HG03442 (cell line): ENCODE measurements around the gene GMPR2.
"Not testable (repeated sequence)": the region's sequence is repeated elsewhere in the genome, so short reads cannot be mapped to it uniquely, and the experiment has no call there.

Experiments used
- ATAC-seq: cut with Tn5 transposase; IDR thresholded peaks from one replicate; pipeline ENCODE4 v1.9.1; 2021; ENCODE audit warnings: mild to moderate bottlenecking, moderate library complexity; ENCODE audit not compliant: unreplicated experiment

GMPR2 gene

GRCh38 chr14:24198814-24199524, 33.8 kb upstream of the GMPR2 start:
- ATAC-seq = no peak

- not testable (repeated sequence) for ATAC-seq
Measured at GRCh38 chr14:24202538-24202937, 30.2 kb upstream of the GMPR2 start.

- not testable (repeated sequence) for ATAC-seq
Measured at GRCh38 chr14:24203249-24203886, 29.4 kb upstream of the GMPR2 start.

- ATAC-seq = no peak
Measured at GRCh38 chr14:24204163-24205146, 28.3 kb upstream of the GMPR2 start.

GRCh38 chr14:24206260-24207103, 26.2 kb upstream of the GMPR2 start:
- ATAC-seq = no peak

GRCh38 chr14:24207104-24207551, 25.6 kb upstream of the GMPR2 start:
- ATAC-seq = no peak

- ATAC-seq = no peak
Measured at GRCh38 chr14:24207625-24208024, 25.1 kb upstream of the GMPR2 start.

GRCh38 chr14:24211311-24211710, 21.4 kb upstream of the GMPR2 start:
- no peak for ATAC-seq

GRCh38 chr14:24212924-24213865, 19.5 kb upstream of the GMPR2 start, which contains the start of gene CHMP4A:
Gene CHMP4A (minus strand): TSS chr14:24213488. CDS start chr14:24213439, 49 bp downstream.
- ATAC-seq = peak; percentile 79

GRCh38 chr14:24213866-24214662, 18.7 kb upstream of the GMPR2 start:
- ATAC-seq = no peak

- peak; percentile 62 for ATAC-seq
Measured at GRCh38 chr14:24215495-24216344, 17.0 kb upstream of the GMPR2 start, which contains the start of gene MDP1. Gene MDP1 (minus strand): TSS chr14:24216066. CDS start chr14:24215955, 111 bp downstream.

GRCh38 chr14:24216345-24216699, 16.4 kb upstream of the GMPR2 start:
- no peak for ATAC-seq

- not testable (repeated sequence) for ATAC-seq
Measured at GRCh38 chr14:24216876-24217275, 15.9 kb upstream of the GMPR2 start.

- ATAC-seq = no peak
Measured at GRCh38 chr14:24219080-24219479, 13.6 kb upstream of the GMPR2 start.

- no peak for ATAC-seq
Measured at GRCh38 chr14:24219521-24219920, 13.2 kb upstream of the GMPR2 start.

GRCh38 chr14:24222987-24223386, 9.7 kb upstream of the GMPR2 start:
- not testable (repeated sequence) for ATAC-seq

- ATAC-seq = no peak
Measured at GRCh38 chr14:24224618-24225071, 8.1 kb upstream of the GMPR2 start.
